IMR-90 (cell line): ENCODE measurements around the gene NKAIN4. TPM values are rescaled to one million over a fixed set of nuclear protein-coding genes. Genes with fewer than 3 reads are reported as not detected.
A peak's percentile ranks its signal among the peaks of the same experiment; 100 is the strongest.

ENCODE experiments used
- ATAC-seq: fragments of 200-7000 bp; cut with Tn5 transposase; 2 replicates; pipeline ENCODE4 v1.9.1; 2020; ENCODE audit warnings: low read depth, mild to moderate bottlenecking, moderate library complexity
- BruUV-seq: library from RNA; stranded (reverse); fragments of 400-500 nt; replicated peaks from 2 replicates; lab custom pipeline; 2021; lab: Mats Ljungman, UMichigan
- CTCF ChIA-PET: fragments of 300-600 bp; formaldehyde crosslinking; extraction: SDS; loops from one replicate; lab custom pipeline; 2021; ENCODE audit warnings: antibody characterized with exemption; lab: Yijun Ruan, JAX
- POLR2A ChIA-PET: fragments of 300-600 bp; sonication (Branson Sonifier 250); formaldehyde crosslinking; loops from one replicate; lab custom pipeline; 2022; ENCODE audit warnings: antibody characterized with exemption; ENCODE audit not compliant: unreplicated experiment; lab: Charles Lee
- DNase-seq: peaks from one replicate; pipeline ENCODE4 v3.0.0; 2013
- H2AFZ ChIP-seq: replicated peaks from 2 replicates; pipeline ENCODE3; 2013; ENCODE audit warnings: low read length, mild to moderate bottlenecking; ENCODE audit not compliant: poor library complexity
- H2AK5ac ChIP-seq: 2 replicates; pipeline ENCODE4 v1.6.1; 2013; ENCODE audit warnings: low read depth, low read length, inconsistent platforms
- H2AK9ac ChIP-seq: replicated peaks from 2 replicates; pipeline ENCODE3; 2013; ENCODE audit warnings: mild to moderate bottlenecking, low read depth, low read length, moderate library complexity; ENCODE audit not compliant: poor library complexity
- H2BK120ac ChIP-seq: 2 replicates; pipeline ENCODE4 v1.6.1; 2013; ENCODE audit warnings: low read depth, low read length, inconsistent platforms
- H2BK15ac ChIP-seq: 3 replicates; pipeline ENCODE4 v1.6.1; 2013; ENCODE audit warnings: low read depth, low read length, inconsistent platforms
- H2BK20ac ChIP-seq: 2 replicates; pipeline ENCODE4 v1.6.1; 2013; ENCODE audit warnings: low read depth, mild to moderate bottlenecking, inconsistent platforms, low read length, moderate library complexity
- H2BK5ac ChIP-seq: 2 replicates; pipeline ENCODE4 v1.6.1; 2013; ENCODE audit warnings: mild to moderate bottlenecking, low read depth, low read length, inconsistent platforms; ENCODE audit not compliant: poor library complexity, severe bottlenecking
- H3K14ac ChIP-seq: replicated peaks from 2 replicates; pipeline ENCODE4 v1.6.1; 2013; ENCODE audit warnings: low read depth, low read length, inconsistent platforms
- H3K18ac ChIP-seq: 2 replicates; pipeline ENCODE4 v1.6.1; 2013; ENCODE audit warnings: low read depth, low read length, control low read depth
- H3K23ac ChIP-seq: 2 replicates; pipeline ENCODE4 v1.6.1; 2013; ENCODE audit warnings: low read depth, low read length, inconsistent platforms
- H3K27ac ChIP-seq: 2 replicates; pipeline ENCODE4 v1.5.1; 2013; ENCODE audit warnings: mild to moderate bottlenecking, control low read depth, low read length; ENCODE audit not compliant: insufficient read depth
- H3K27me3 ChIP-seq: 2 replicates; pipeline ENCODE4 v1.6.1; 2013; ENCODE audit warnings: low read length; ENCODE audit not compliant: control insufficient read depth, insufficient read depth
- H3K36me3 ChIP-seq: 2 replicates; pipeline ENCODE4 v1.6.1; 2013; ENCODE audit warnings: low read length, mixed read lengths; ENCODE audit not compliant: control insufficient read depth, insufficient read depth
- H3K4ac ChIP-seq: 2 replicates; pipeline ENCODE4 v1.6.1; 2013; ENCODE audit warnings: low read depth, low read length, inconsistent platforms
- H3K4me1 ChIP-seq: 2 replicates; pipeline ENCODE4 v1.6.1; 2013; ENCODE audit warnings: low read length, mixed read lengths; ENCODE audit not compliant: control insufficient read depth, insufficient read depth
- H3K4me2 ChIP-seq: 2 replicates; pipeline ENCODE4 v1.6.1; 2013; ENCODE audit warnings: low read depth, mild to moderate bottlenecking, control low read depth, low read length, moderate library complexity
- H3K4me3 ChIP-seq: 2 replicates; pipeline ENCODE4 v1.5.1; 2013; ENCODE audit warnings: low read depth, mild to moderate bottlenecking, control low read depth, low read length, moderate library complexity; ENCODE audit not compliant: insufficient read depth
- H3K56ac ChIP-seq: 2 replicates; pipeline ENCODE4 v1.6.1; 2013; ENCODE audit warnings: low read length, inconsistent platforms; ENCODE audit not compliant: insufficient read depth; ENCODE audit errors: extremely low read depth
- H3K79me1 ChIP-seq, 2 experiments: 2 replicates each; pipeline ENCODE4 v1.6.1; 2013; ENCODE audit warnings: low read length in 2 of 2, inconsistent platforms in 1 of 2, low read depth in 1 of 2
- H3K9ac ChIP-seq: 2 replicates; pipeline ENCODE4 v1.6.1; 2013; ENCODE audit warnings: low read depth, low read length, control low read depth
- H3K9me1 ChIP-seq: 2 replicates; pipeline ENCODE4 v1.6.1; 2013; ENCODE audit warnings: low read length, inconsistent platforms; ENCODE audit not compliant: insufficient read depth
- H3K9me3 ChIP-seq: 2 replicates; pipeline ENCODE4 v1.6.1; 2013; ENCODE audit warnings: low read length; ENCODE audit not compliant: control insufficient read depth, insufficient read depth
- H4K20me1 ChIP-seq: 2 replicates; pipeline ENCODE4 v1.6.1; 2013; ENCODE audit warnings: low read length, inconsistent platforms; ENCODE audit not compliant: insufficient read depth
- H4K5ac ChIP-seq: 2 replicates; pipeline ENCODE4 v1.6.1; 2013; ENCODE audit warnings: mild to moderate bottlenecking, low read depth, low read length, control low read depth
- H4K8ac ChIP-seq, 2 experiments: 2 replicates each; pipeline ENCODE4 v1.6.1; 2013; ENCODE audit warnings: low read depth in 2 of 2, low read length in 2 of 2, control low read depth in 1 of 2, inconsistent platforms in 1 of 2
- H4K91ac ChIP-seq: 2 replicates; pipeline ENCODE4 v1.6.1; 2013; ENCODE audit warnings: low read depth, low read length, inconsistent platforms; ENCODE audit not compliant: insufficient read depth
- BHLHE40 ChIP-seq: fragments of 150-350 bp; IDR thresholded peaks from 2 replicates; pipeline ENCODE4 v1.6.1; 2016; ENCODE audit warnings: mild to moderate bottlenecking, low read depth, low read length
- CEBPB ChIP-seq: IDR thresholded peaks from 2 replicates; pipeline ENCODE4 v1.6.1; 2012; ENCODE audit warnings: low read depth, low read length, improper control_type of control experiment
- CHD1 ChIP-seq: IDR thresholded peaks from 2 replicates; pipeline ENCODE4 v1.6.1; 2012; ENCODE audit warnings: low read depth, low read length, improper control_type of control experiment
- CTCF ChIP-seq: conservative IDR thresholded peaks from 2 replicates; pipeline ENCODE4 v1.5.1; 2012; ENCODE audit warnings: mild to moderate bottlenecking, low read depth, low read length, improper control_type of control experiment
- ELK1 ChIP-seq: fragments of 150-350 bp; IDR thresholded peaks from 2 replicates; pipeline ENCODE4 v1.6.1; 2016; ENCODE audit warnings: low read depth, mild to moderate bottlenecking, low read length, moderate library complexity, borderline replicate concordance
- FOS ChIP-seq: fragments of 150-350 bp; IDR thresholded peaks from 2 replicates; pipeline ENCODE4 v1.6.1; 2016; ENCODE audit warnings: low read depth, low read length
- MAFK ChIP-seq: IDR thresholded peaks from 2 replicates; pipeline ENCODE4 v1.6.1; 2012; ENCODE audit warnings: low read depth, low read length, improper control_type of control experiment
- MAZ ChIP-seq: IDR thresholded peaks from 2 replicates; pipeline ENCODE4 v1.6.1; 2012; ENCODE audit warnings: low read depth, mild to moderate bottlenecking, low read length, improper control_type of control experiment, moderate library complexity, borderline replicate concordance
- MXI1 ChIP-seq: IDR thresholded peaks from 2 replicates; pipeline ENCODE4 v1.6.1; 2012; ENCODE audit warnings: low read depth, mild to moderate bottlenecking, low read length, moderate library complexity, borderline replicate concordance
- NFE2L2 ChIP-seq: fragments of 150-350 bp; IDR thresholded peaks from 2 replicates; pipeline ENCODE4 v1.6.1; 2016; ENCODE audit warnings: low read depth, mild to moderate bottlenecking, low read length
- RAD21 ChIP-seq: IDR thresholded peaks from 2 replicates; pipeline ENCODE4 v1.6.1; 2012; ENCODE audit warnings: low read length, improper control_type of control experiment
- RFX5 ChIP-seq: IDR thresholded peaks from 2 replicates; pipeline ENCODE4 v1.8.0; 2012; ENCODE audit warnings: low read depth, mild to moderate bottlenecking, low read length, moderate library complexity
- SMC3 ChIP-seq: fragments of 150-350 bp; IDR thresholded peaks from 2 replicates; pipeline ENCODE4 v1.6.1; 2016; ENCODE audit warnings: low read depth, mild to moderate bottlenecking, antibody characterized with exemption, low read length, moderate library complexity
- WGBS, 2 experiments: methylation state at CpG; one replicate each; pipeline versions ENCODE4 v1.1.5 to v1.1.7; 2013; ENCODE audit warnings: missing lambda C conversion rate in 2 of 2; ENCODE audit not compliant: insufficient read length in 1 of 2; ENCODE audit errors: extremely low coverage in 2 of 2; 5-methylcytosine and 5-hydroxymethylcytosine counted together
- dilution Hi-C: fragments of 300-500 bp; cut with HindIII; formaldehyde crosslinking; loops from one replicate; pipeline ENCODE4 v1.14.3; 2018; ENCODE audit warnings: low sequenced_read_pairs; ENCODE audit not compliant: unreplicated experiment
- in situ Hi-C: fragments of 300-500 bp; cut with MboI; formaldehyde crosslinking; loops from 3 replicates; pipeline ENCODE4 v1.14.3; 2019; ENCODE audit warnings: low sequenced_read_pairs, inconsistent platforms, mixed read lengths
- intact Hi-C: fragments of 100-400 bp; cut with micrococcal nuclease; formaldehyde crosslinking; loops from 2 replicates; pipeline ENCODE4 v1.10.0; 2022
- polyA plus RNA-seq, 3 experiments: library from polyadenylated mRNA; depleted of rRNA; stranded (reverse); fragments of >200 nt; gene quantifications; 2 replicates each; pipeline ENCODE4 v1.2.3, GENCODE V29; 2012; ENCODE audit warnings: low replicate concordance in 1 of 3
- total RNA-seq: library from RNA; depleted of rRNA; stranded (reverse); fragments of >200 nt; gene quantifications from 2 replicates; pipeline ENCODE4 v1.2.3, GENCODE V29; 2012

Gene NKAIN4
- total and polyA plus RNA-seq, 2 of the 4 experiments (the other 2 are of a cell fraction), result not detected

- Histone ChIP-seq H3K79me1 (peaks cover 4 to 40% of the 10 kb centered on the region in 2 experiments; a peak in 3 of 4 replicates), H3K9me1 (peaks cover 8% of the 10 kb centered on the region; the same call in 1 of the 2 replicates), H3K4me2 (peak within 1 kb of the TSS; percentile 99), H3K27ac (peak within 1 kb of the TSS; percentile 78), H3K9ac (peak within 1 kb of the TSS; percentile 95), H3K27me3 (peaks cover 6% of the 10 kb centered on the region; the same call in 1 of the 2 replicates), H3K14ac (peak within 1 kb of the TSS; percentile 73), H3K4me3 (peak within 1 kb of the TSS; percentile 72), H4K8ac (peak within 1 kb of the TSS; percentile 57 to 75; a peak in 2 of 4 replicates), H2AFZ (peak within 1 kb of the TSS; percentile 91), H2BK20ac (no peak within 1 kb of the TSS), H3K9me3 (no peaks in the 10 kb centered on the region), H3K36me3 (peaks cover 19% of the 10 kb centered on the region), H4K91ac (peak within 1 kb of the TSS; percentile 38), H3K4me1 (peaks cover 12% of the 10 kb centered on the region), H2AK9ac (peak within 1 kb of the TSS; percentile 98), H2BK15ac (no peak within 1 kb of the TSS), H2BK5ac (peak within 1 kb of the TSS; percentile 58), H3K23ac (peak within 1 kb of the TSS; percentile 88), H4K20me1 (peaks cover 43% of the 10 kb centered on the region), H2BK120ac (no peak within 1 kb of the TSS; the same call in 1 of the 2 replicates), H4K5ac (peak within 1 kb of the TSS; percentile 47; the same call in 1 of the 2 replicates), H3K56ac (peak within 1 kb of the TSS; percentile 51; the same call in 1 of the 2 replicates), H3K18ac (no peak within 1 kb of the TSS), H3K4ac (peak within 1 kb of the TSS; percentile 85), H2AK5ac (peak within 1 kb of the TSS; percentile 88)
- BruUV-seq, result no TSS peak
- peak; percentile 93 for ATAC-seq
- in situ Hi-C loops, result loop anchor here (5.0 kb wide), 1 partner anchor 40 kb away; no protein-coding TSS in a partner anchor
- 2% methylated on average over 34 of the region's 97 CpGs; no CpG with 5 or more reads in 1 of the 2 experiments for WGBS, 2 experiments
- dilution Hi-C loops, result no loop called here
- intact Hi-C loops, result loop anchor here (5.0 kb wide), 2 partner anchors 40 to 55 kb away; partner anchors contain the start of gene YTHDF1
- POLR2A ChIA-PET, result no interaction called here
- CTCF ChIA-PET, result interaction anchor here (0.5 to 1.2 kb wide), 5 partner anchors 18 to 111 kb away, joined by 3 to 4 read pairs (median 3); no protein-coding TSS in a partner anchor
- DNase-seq, result peak; percentile 87
- TF ChIP-seq MXI1, result peak; percentile 81; the same call in 1 of the 2 replicates
- no peak for TF ChIP-seq RFX5
- TF ChIP-seq BHLHE40, result no peak
- TF ChIP-seq NFE2L2, result no peak
- no peak for TF ChIP-seq CTCF
- TF ChIP-seq CHD1, result 0 out of 2 replicates have a peak, but pooled peaks have one; percentile 24
- no peak for TF ChIP-seq SMC3
- no peak for TF ChIP-seq ELK1
- TF ChIP-seq MAFK, result no peak
- no peak for TF ChIP-seq CEBPB
- TF ChIP-seq FOS, result no peak
- TF ChIP-seq MAZ, result peak; percentile 89
- TF ChIP-seq RAD21, result no peak
Observed at GRCh38 chr20:63272105-63273058, 18.1 kb upstream of the NKAIN4 start, which contains the start of gene ARFGAP1. Gene ARFGAP1, plus strand, starts transcription at chr20:63272813. Its CDS starts 2,768 bp downstream, at chr20:63275581.
